Endodermal cell (in vitro differentiated cells): Measurements from ENCODE around the gene SPINK6. TPM values are rescaled to one million over a fixed set of nuclear protein-coding genes. Genes with fewer than 3 reads are reported as not detected.

ENCODE experiments used
- DNase-seq: peaks from one replicate; pipeline ENCODE4 v3.0.0-alpha.2; 2017
- H3K27ac ChIP-seq: 2 replicates; pipeline ENCODE4 v1.5.1; 2013; ENCODE audit warnings: mild to moderate bottlenecking, low read depth, low read length, moderate library complexity
- H3K27me3 ChIP-seq: 2 replicates; pipeline ENCODE4 v1.6.1; 2013; ENCODE audit warnings: mild to moderate bottlenecking, low read length, moderate library complexity; ENCODE audit not compliant: insufficient read depth, control insufficient read depth, poor library complexity, severe bottlenecking
- H3K36me3 ChIP-seq: 2 replicates; pipeline ENCODE4 v1.7.0; 2013; ENCODE audit warnings: mild to moderate bottlenecking, low read length, moderate library complexity; ENCODE audit not compliant: control insufficient read depth, insufficient read depth
- H3K4me1 ChIP-seq: one replicate; pipeline ENCODE4 v1.7.0; 2013; ENCODE audit warnings: low read length; ENCODE audit not compliant: control insufficient read depth, insufficient read depth
- H3K4me3 ChIP-seq: 2 replicates; pipeline ENCODE4 v1.5.1; 2013; ENCODE audit warnings: mild to moderate bottlenecking, low read length, moderate library complexity
- H3K9ac ChIP-seq: 2 replicates; pipeline ENCODE4 v1.6.1; 2013; ENCODE audit warnings: mild to moderate bottlenecking, low read length, moderate library complexity; ENCODE audit not compliant: poor library complexity, severe bottlenecking; ENCODE audit errors: extremely low read depth
- H3K9me3 ChIP-seq: 2 replicates; pipeline ENCODE4 v1.6.1; 2013; ENCODE audit warnings: mild to moderate bottlenecking, low read length, moderate library complexity; ENCODE audit not compliant: control insufficient read depth
- H3K27ac Mint-ChIP-seq: 2 replicates; pipeline ENCODE4 v1.8.0; 2020; ENCODE audit warnings: mixed read lengths
- H3K27me3 Mint-ChIP-seq: 2 replicates; pipeline ENCODE4 v1.8.0; 2021; ENCODE audit warnings: mild to moderate bottlenecking, mixed read lengths; ENCODE audit not compliant: insufficient read depth
- H3K36me3 Mint-ChIP-seq: 2 replicates; pipeline ENCODE4 v1.8.0; 2020; ENCODE audit warnings: low read depth, mixed read lengths
- H3K4me1 Mint-ChIP-seq: 2 replicates; pipeline ENCODE4 v1.8.0; 2020; ENCODE audit warnings: mixed read lengths
- H3K4me3 Mint-ChIP-seq: 2 replicates; pipeline ENCODE4 v1.8.0; 2020; ENCODE audit warnings: mild to moderate bottlenecking, moderate library complexity, mixed read lengths
- H3K9me3 Mint-ChIP-seq: 2 replicates; pipeline ENCODE4 v1.8.0; 2020; ENCODE audit warnings: mild to moderate bottlenecking, mixed read lengths
- WGBS, 2 experiments: methylation state at CpG; one replicate each; pipeline versions ENCODE4 v1.1.5 to v1.1.7; 2013; ENCODE audit warnings: missing lambda C conversion rate in 2 of 2, mixed read lengths in 1 of 2; ENCODE audit not compliant: insufficient coverage in 1 of 2, insufficient read length in 1 of 2; 5-methylcytosine and 5-hydroxymethylcytosine counted together
- total RNA-seq, 2 donors: library from RNA; stranded (reverse); fragmentation: NEBNext Ultra II Directional in 1 of 2; extraction: Animal tissue kit (Norgen Biotek cat#: 25700) in 1 of 2; gene quantifications; 2 replicates in 1 of 2; 3 replicates in 1 of 2; pipeline ENCODE4 v1.2.1, GENCODE V29; 2021
- TF ChIP-seq, protein P1 (sequence below): fragments of 200-600 bp; sonication (generic); conservative IDR thresholded peaks from 2 replicates; pipeline ENCODE4 v1.5.0; 2021; ENCODE audit warnings: antibody characterized with exemption, mild to moderate bottlenecking

The SPINK6 gene
- total RNA-seq, 2 donors from 2014 or later, result not detected

DNA sequence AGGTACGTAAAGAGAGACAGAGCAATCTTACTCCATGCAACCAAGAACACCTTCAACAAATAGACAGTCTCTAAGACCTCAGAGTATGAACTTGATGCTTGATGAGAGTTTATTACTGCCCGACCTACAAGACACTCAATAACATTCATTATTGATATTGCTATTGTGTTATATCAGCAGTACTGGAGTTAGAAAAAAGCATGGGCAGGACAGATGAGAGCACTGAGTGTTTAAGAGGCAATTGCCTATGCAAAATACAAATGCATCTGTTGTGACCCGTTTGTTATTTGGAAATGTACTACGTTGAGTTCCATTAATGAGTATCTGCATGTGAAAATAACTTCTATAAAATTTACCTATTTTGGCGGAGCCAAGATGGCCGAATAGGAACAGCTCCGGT, 27.4 kb downstream of the SPINK6 start:
- H3K9me3 ChIP-seq, result no peaks in the 10 kb centered on the region
- TF ChIP-seq, protein P1, sequence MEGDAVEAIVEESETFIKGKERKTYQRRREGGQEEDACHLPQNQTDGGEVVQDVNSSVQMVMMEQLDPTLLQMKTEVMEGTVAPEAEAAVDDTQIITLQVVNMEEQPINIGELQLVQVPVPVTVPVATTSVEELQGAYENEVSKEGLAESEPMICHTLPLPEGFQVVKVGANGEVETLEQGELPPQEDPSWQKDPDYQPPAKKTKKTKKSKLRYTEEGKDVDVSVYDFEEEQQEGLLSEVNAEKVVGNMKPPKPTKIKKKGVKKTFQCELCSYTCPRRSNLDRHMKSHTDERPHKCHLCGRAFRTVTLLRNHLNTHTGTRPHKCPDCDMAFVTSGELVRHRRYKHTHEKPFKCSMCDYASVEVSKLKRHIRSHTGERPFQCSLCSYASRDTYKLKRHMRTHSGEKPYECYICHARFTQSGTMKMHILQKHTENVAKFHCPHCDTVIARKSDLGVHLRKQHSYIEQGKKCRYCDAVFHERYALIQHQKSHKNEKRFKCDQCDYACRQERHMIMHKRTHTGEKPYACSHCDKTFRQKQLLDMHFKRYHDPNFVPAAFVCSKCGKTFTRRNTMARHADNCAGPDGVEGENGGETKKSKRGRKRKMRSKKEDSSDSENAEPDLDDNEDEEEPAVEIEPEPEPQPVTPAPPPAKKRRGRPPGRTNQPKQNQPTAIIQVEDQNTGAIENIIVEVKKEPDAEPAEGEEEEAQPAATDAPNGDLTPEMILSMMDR, result no peak
- DNase-seq, result no peak
- H3K27me3 Mint-ChIP-seq, result no peaks in the 10 kb centered on the region
- no peaks in the 10 kb centered on the region for H3K27me3 ChIP-seq
- WGBS, 2 experiments, result 88 to 100% methylated on average over 5 to 6 of the region's 7 CpGs
- no peak overlapping the region for H3K4me3 ChIP-seq
- no peaks in the 10 kb centered on the region for H3K36me3 ChIP-seq
- H3K9me3 Mint-ChIP-seq, result peaks cover 9% of the 10 kb centered on the region
- H3K4me3 Mint-ChIP-seq, result peak overlapping the region; percentile 62
- no peak overlapping the region for H3K9ac ChIP-seq
- no peaks in the 10 kb centered on the region for H3K36me3 Mint-ChIP-seq
- peak overlapping the region; percentile 95 for H3K27ac Mint-ChIP-seq
- H3K27ac ChIP-seq, result no peak overlapping the region
- no peaks in the 10 kb centered on the region for H3K4me1 ChIP-seq
- H3K4me1 Mint-ChIP-seq, result no peaks in the 10 kb centered on the region

DNA sequence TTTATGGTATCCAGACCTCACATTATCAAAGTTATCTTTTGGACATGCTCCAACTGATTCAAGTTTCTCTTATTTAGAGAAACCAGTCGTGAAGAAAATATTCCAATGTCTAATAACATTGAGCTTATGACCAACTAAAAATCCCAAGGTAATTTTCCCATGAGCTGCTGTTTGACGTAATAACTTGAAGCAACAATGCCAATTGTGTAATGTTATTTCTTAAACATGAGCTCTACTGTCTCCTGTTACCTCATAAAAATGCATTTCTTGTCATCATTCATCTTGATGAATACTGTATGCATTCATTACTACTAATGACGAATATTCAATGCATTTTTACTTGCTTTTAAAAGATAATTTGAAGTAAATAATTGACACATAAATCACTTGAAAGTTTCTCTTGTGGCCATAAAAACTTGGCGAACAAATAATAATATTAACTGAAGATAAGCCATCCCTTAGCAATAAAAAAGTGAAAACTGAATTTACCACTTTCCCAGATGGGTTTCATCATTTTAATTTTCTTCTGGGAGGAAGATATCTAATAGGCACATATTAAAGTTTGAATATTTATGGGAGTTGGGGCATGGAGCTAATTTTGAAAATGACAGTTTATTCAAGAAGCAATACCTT, 35.1 kb downstream of the SPINK6 start:
- Mint-ChIP-seq H3K9me3 (no peaks in the 10 kb centered on the region), H3K36me3 (no peaks in the 10 kb centered on the region), H3K4me3 (no peak overlapping the region), H3K27me3 (peaks cover 21% of the 10 kb centered on the region), H3K4me1 (no peaks in the 10 kb centered on the region), H3K27ac (no peak overlapping the region)
- Histone ChIP-seq H3K4me1 (no peaks in the 10 kb centered on the region), H3K9ac (no peak overlapping the region), H3K27ac (no peak overlapping the region), H3K4me3 (no peak overlapping the region), H3K9me3 (no peaks in the 10 kb centered on the region), H3K27me3 (peaks cover 16% of the 10 kb centered on the region), H3K36me3 (no peaks in the 10 kb centered on the region)
- 78 to 95% methylated on average over 2 to 3 of the region's 4 CpGs for WGBS, 2 experiments
- TF ChIP-seq, protein P1, result no peak
- no peak for DNase-seq

- Mint-ChIP-seq H3K27ac (no peak within 1 kb of the TSS), H3K9me3 (no peaks in the 10 kb centered on the region), H3K4me3 (no peak within 1 kb of the TSS), H3K36me3 (no peaks in the 10 kb centered on the region), H3K27me3 (peaks cover 26% of the 10 kb centered on the region), H3K4me1 (no peaks in the 10 kb centered on the region)
- Histone ChIP-seq H3K4me1 (no peaks in the 10 kb centered on the region), H3K27me3 (peaks cover 16% of the 10 kb centered on the region), H3K9ac (no peak within 1 kb of the TSS), H3K36me3 (no peaks in the 10 kb centered on the region), H3K9me3 (no peaks in the 10 kb centered on the region), H3K27ac (no peak within 1 kb of the TSS), H3K4me3 (no peak within 1 kb of the TSS)
- TF ChIP-seq, protein P1, result no peak
- WGBS, 2 experiments, result 85% methylated on average over 2 of the region's 2 CpGs; no CpG with 5 or more reads in 1 of the 2 experiments
- no peak for DNase-seq
These were observed 35.6 kb downstream of the SPINK6 start, which contains the start of gene MARCOL for GRCh38 chr5:148238418-148238794. TSS of gene MARCOL (plus strand) at chr5:148238525. CDS start at chr5:148238598, 73 bp downstream.
